ENCODE data around the gene IL22RA1. TPM values are rescaled to one million over a fixed set of nuclear protein-coding genes. Genes with fewer than 3 reads are reported as not detected.

The IL22RA1 gene
- total and polyA plus RNA-seq, 8 donors = 0.43 to 4.1 (median 1.8) TPM; not detected in 1

DNA sequence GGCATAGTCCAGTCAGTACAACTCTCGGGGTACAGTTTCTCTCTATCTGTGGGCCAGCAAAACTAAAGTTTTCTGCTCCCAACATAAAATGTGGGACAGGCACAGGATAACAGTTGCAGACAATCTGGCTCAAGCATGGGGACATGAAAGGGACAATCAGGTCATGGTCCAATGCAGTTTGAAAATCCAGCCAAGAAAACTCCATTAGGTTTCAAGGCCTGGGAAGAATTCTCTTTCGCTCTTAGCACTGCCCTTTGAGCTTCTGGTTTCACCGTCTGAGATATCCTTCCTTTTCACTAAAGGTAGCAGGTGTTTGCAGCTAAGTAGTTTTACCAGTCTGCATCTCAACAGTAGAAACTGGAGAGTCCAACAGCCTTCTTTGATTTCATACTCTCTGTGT lies 21.1 kb upstream of the IL22RA1 start:
- Histone ChIP-seq H3K4me3 (no peak overlapping the region), H3K36me3 (peaks cover 0 to 36% (median 9%) of the 10 kb centered on the region in 4 donors), H3K9me3 (no peaks in the 10 kb centered on the region), H3K4me1 (peaks cover 0 to 6% (median 0%) of the 10 kb centered on the region in 4 donors), H3K27me3 (no peaks in the 10 kb centered on the region), H3K27ac (no peak overlapping the region)
- DNase-seq = no peak
- intact Hi-C loops (cut with DNase I; ENCODE audit: low total_unique reads) = no loop called here
- WGBS, 5 donors = 80 to 100% (median 96%) methylated on average over 3 of the region's 3 CpGs
- TF ChIP-seq EP300 (IDR thresholded peaks at IDR 0.05) (no peak), POLR2AphosphoS5 (IDR thresholded peaks at IDR 0.05) (no peak), POLR2A (IDR thresholded peaks at IDR 0.05) (no peak)
- TF ChIP-seq, protein P1, sequence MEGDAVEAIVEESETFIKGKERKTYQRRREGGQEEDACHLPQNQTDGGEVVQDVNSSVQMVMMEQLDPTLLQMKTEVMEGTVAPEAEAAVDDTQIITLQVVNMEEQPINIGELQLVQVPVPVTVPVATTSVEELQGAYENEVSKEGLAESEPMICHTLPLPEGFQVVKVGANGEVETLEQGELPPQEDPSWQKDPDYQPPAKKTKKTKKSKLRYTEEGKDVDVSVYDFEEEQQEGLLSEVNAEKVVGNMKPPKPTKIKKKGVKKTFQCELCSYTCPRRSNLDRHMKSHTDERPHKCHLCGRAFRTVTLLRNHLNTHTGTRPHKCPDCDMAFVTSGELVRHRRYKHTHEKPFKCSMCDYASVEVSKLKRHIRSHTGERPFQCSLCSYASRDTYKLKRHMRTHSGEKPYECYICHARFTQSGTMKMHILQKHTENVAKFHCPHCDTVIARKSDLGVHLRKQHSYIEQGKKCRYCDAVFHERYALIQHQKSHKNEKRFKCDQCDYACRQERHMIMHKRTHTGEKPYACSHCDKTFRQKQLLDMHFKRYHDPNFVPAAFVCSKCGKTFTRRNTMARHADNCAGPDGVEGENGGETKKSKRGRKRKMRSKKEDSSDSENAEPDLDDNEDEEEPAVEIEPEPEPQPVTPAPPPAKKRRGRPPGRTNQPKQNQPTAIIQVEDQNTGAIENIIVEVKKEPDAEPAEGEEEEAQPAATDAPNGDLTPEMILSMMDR (IDR thresholded peaks at IDR 0.05) = no peak

DNA sequence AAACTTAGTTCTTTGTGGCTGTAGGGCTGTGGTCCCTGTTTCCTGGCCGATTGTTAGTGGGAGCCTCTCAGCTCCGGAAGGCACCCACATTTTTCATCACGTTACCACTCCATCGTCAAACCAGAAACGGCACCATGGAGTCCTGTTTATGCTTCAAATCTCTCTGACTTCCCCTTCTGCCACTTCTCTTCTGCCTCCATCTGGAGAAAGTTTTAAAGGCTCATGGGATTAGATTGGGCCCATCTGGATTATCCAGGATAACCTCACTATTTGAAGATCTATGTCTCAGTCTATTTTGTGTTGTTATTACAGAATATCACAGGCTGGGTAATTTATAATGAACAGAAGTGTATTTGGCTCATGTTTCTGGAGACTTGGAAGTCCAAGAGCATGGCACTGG lies 19.3 kb upstream of the IL22RA1 start:
- peaks cover 0 to 50% (median 16%) of the 10 kb centered on the region in 4 donors for H3K36me3 ChIP-seq
- intact Hi-C loops (cut with DNase I; ENCODE audit: low total_unique reads) = no loop called here
- TF ChIP-seq POLR2AphosphoS5 (IDR thresholded peaks at IDR 0.05) (no peak), EP300 (IDR thresholded peaks at IDR 0.05) (no peak), POLR2A (IDR thresholded peaks at IDR 0.05) (no peak)
- TF ChIP-seq, protein P1 (IDR thresholded peaks at IDR 0.05) = no peak
- no peaks in the 10 kb centered on the region for H3K27me3 ChIP-seq
- peaks cover 0 to 6% (median 0%) of the 10 kb centered on the region in 4 donors for H3K4me1 ChIP-seq
- no peak overlapping the region for H3K4me3 ChIP-seq
- 61 to 82% (median 73%) methylated on average over 5 of the region's 5 CpGs for WGBS, 5 donors
- no peak for DNase-seq
- no peak overlapping the region for H3K27ac ChIP-seq
- H3K9me3 ChIP-seq = no peaks in the 10 kb centered on the region

GRCh38 chr1:24161270-24161669 lies 18.3 kb upstream of the IL22RA1 start:
- Histone ChIP-seq H3K4me3 (no peak overlapping the region), H3K4me1 (peaks cover 0 to 6% (median 0%) of the 10 kb centered on the region in 4 donors), H3K27me3 (no peaks in the 10 kb centered on the region), H3K27ac (no peak overlapping the region), H3K9me3 (no peaks in the 10 kb centered on the region), H3K36me3 (peaks cover 0 to 58% (median 23%) of the 10 kb centered on the region in 4 donors)
- WGBS, 5 donors = 67 to 80% (median 73%) methylated on average over 4 of the region's 4 CpGs
- DNase-seq = no peak
- TF ChIP-seq, protein P1 (IDR thresholded peaks at IDR 0.05) = no peak
- TF ChIP-seq EP300 (IDR thresholded peaks at IDR 0.05) = no peak
- intact Hi-C loops (cut with DNase I; ENCODE audit: low total_unique reads) = no loop called here

DNA sequence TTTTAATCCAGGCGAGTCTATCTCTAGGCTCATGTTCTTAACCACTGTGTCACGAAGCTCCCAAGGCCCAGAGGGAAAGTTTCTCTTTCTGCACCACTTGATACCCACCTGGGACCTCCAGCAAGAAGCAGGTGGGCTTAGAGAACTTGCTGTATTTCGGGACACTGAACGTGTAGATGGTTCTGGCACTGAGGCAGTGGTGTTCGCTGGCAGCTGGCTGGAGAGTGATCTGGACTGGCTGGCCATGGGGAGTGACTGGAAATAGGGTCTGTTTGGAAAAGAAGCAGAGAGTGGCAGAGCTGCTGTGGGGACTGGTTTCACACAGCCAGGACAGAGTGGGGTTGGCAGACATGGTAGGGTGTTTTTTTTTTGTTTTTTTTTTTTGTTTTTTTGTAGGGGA lies 16.4 kb upstream of the IL22RA1 start:
- Histone ChIP-seq H3K9me3 (no peaks in the 10 kb centered on the region), H3K36me3 (peaks cover 0 to 47% (median 18%) of the 10 kb centered on the region in 4 donors), H3K4me3 (no peak overlapping the region), H3K27ac (no peak overlapping the region), H3K27me3 (no peaks in the 10 kb centered on the region), H3K4me1 (peaks cover 0 to 11% (median 0%) of the 10 kb centered on the region in 4 donors)
- intact Hi-C loops (cut with DNase I; ENCODE audit: low total_unique reads) = no loop called here
- WGBS, 5 donors = 89 to 97% (median 94%) methylated on average over 5 of the region's 5 CpGs
- no peak for DNase-seq
- TF ChIP-seq POLR2AphosphoS5 (IDR thresholded peaks at IDR 0.05) (no peak), POLR2A (IDR thresholded peaks at IDR 0.05) (no peak), EP300 (IDR thresholded peaks at IDR 0.05) (no peak)
- TF ChIP-seq, protein P1 (IDR thresholded peaks at IDR 0.05) = no peak
